ENCODE data around the gene NFKB1. TPM values are rescaled to one million over a fixed set of nuclear protein-coding genes. Genes with fewer than 3 reads are reported as not detected.

The NFKB1 gene
- total RNA-seq, 4 donors from 2014 or later = 20.0 to 27.2 (median 22.7) TPM

DNA sequence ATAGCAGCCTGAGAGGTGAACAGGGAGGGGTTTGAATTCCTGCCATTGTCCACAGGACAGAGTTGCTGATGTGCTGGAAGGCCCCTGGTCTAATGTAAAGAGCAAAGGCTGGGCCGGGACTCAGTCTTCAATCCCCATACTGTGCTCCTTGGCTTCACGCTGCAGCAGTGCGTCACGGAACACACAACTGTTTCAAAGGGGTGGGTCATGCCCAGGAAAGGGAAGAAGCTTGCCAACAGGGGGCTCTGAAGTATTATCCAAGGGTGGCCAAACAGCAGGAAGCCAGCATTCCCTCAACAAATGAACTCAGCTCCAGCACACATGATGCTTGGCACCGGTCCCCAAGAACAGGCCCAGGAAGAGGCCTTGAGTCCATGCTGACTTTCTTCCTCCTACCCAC is 122.5 kb downstream of the NFKB1 start:
- DNase-seq (no peak), ATAC-seq (no peak)
- Histone ChIP-seq H3K4me3 (no peak overlapping the region), H3K9me3 (no peaks in the 10 kb centered on the region), H3K36me3 (no peaks in the 10 kb centered on the region), H3K27ac (no peak overlapping the region), H3K27me3 (no peaks in the 10 kb centered on the region), H3K4me1 (peaks cover 0 to 4% of the 10 kb centered on the region in 2 donors)
- in situ Hi-C loops (cut with MboI; ENCODE audit: low sequenced_read_pairs in 4 of 4) (loop anchor here (5.0 to 25.0 kb wide), 5 partner anchors 179 to 481 kb away; partner anchors contain the start of gene BDH2 (in 2 of the 4)), intact Hi-C loops (cut with DNase I; ENCODE audit: low total_unique reads) (loop anchor here (10.0 kb wide), 2 partner anchors 179 to 241 kb away; partner anchors contain the start of gene CISD2)
- TF ChIP-seq, protein P1, sequence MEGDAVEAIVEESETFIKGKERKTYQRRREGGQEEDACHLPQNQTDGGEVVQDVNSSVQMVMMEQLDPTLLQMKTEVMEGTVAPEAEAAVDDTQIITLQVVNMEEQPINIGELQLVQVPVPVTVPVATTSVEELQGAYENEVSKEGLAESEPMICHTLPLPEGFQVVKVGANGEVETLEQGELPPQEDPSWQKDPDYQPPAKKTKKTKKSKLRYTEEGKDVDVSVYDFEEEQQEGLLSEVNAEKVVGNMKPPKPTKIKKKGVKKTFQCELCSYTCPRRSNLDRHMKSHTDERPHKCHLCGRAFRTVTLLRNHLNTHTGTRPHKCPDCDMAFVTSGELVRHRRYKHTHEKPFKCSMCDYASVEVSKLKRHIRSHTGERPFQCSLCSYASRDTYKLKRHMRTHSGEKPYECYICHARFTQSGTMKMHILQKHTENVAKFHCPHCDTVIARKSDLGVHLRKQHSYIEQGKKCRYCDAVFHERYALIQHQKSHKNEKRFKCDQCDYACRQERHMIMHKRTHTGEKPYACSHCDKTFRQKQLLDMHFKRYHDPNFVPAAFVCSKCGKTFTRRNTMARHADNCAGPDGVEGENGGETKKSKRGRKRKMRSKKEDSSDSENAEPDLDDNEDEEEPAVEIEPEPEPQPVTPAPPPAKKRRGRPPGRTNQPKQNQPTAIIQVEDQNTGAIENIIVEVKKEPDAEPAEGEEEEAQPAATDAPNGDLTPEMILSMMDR (IDR thresholded peaks at IDR 0.05 in 4 of 5, conservative IDR thresholded peaks at IDR 0.05 in 1 of 5) = no peak
- TF ChIP-seq POLR2A (IDR thresholded peaks at IDR 0.05) = no peak

DNA sequence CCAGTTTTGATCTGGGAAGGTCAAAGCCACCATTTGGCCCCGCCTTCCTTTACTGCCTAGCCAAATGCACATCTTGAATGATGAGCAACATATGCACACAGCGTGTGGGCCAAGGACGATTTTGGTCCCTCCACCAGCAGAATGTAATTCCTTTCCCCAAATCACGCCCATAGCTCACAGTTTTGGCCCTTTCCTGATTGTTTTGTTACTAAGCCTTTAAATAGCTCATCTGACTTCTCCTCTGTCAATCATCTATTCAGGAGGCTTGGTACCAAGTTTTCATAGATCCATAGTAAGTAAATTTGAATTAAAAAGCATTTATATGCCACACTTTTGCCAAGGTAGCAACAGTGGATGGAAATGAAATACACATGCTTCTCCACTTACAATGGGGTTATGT is 123.3 kb downstream of the NFKB1 start:
- no peak for ATAC-seq
- intact Hi-C loops (cut with DNase I; ENCODE audit: low total_unique reads) = loop anchor here (10.0 kb wide), 2 partner anchors 180 to 240 kb away; partner anchors contain the start of gene CISD2
- Histone ChIP-seq H3K36me3 (no peaks in the 10 kb centered on the region), H3K4me1 (peaks cover 0 to 4% of the 10 kb centered on the region in 2 donors), H3K4me3 (no peak overlapping the region), H3K27me3 (no peaks in the 10 kb centered on the region), H3K9me3 (no peaks in the 10 kb centered on the region), H3K27ac (no peak overlapping the region)
- no peak for TF ChIP-seq POLR2A (IDR thresholded peaks at IDR 0.05)
- TF ChIP-seq, protein P1 (IDR thresholded peaks at IDR 0.05 in 4 of 5, conservative IDR thresholded peaks at IDR 0.05 in 1 of 5) = no peak
- no peak for DNase-seq
- in situ Hi-C loops (cut with MboI; ENCODE audit: low sequenced_read_pairs in 4 of 4) = loop anchor here (5.0 to 25.0 kb wide), 5 partner anchors 180 to 480 kb away; partner anchors contain the start of gene BDH2 (in 2 of the 4)

DNA sequence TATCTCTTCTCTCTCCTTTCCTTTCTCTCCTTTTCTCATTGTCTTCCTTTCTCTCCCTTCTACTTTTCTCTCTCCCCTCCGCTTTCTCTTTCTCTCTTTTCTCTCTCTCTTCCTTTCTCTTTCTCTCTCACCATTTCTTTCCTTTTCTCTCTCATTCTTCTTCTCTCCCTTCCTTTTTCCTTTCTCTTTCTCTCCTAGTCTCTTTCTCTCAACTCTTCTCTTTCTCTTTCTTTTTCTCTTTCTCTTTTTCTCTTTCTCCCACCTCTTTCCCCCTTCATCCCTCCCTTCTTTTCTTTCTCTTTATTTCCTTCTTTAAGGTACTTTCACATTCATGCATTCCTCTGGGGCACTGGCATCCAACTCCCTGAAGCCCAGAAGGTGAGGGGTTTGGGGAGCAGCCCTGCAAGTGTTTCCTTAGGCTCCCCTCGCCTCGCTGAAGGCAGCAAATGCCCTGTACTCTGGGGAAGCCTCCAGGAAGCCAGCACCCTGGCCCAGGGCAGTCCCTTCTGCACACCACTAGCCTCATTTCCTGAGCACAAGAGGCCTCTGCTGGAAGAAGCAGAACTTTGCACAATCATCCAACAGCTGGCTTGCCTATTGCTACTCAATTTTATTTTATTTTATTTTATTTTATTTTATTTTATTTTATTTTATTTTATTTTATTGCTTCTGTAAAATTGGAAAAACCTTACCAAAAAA is 124.2 kb downstream of the NFKB1 start:
- TF ChIP-seq, protein P1 (IDR thresholded peaks at IDR 0.05 in 4 of 5, conservative IDR thresholded peaks at IDR 0.05 in 1 of 5) = no peak
- TF ChIP-seq POLR2A (IDR thresholded peaks at IDR 0.05) = no peak
- H3K4me1 ChIP-seq = peaks cover 0 to 4% of the 10 kb centered on the region in 2 donors
- in situ Hi-C loops (cut with MboI; ENCODE audit: low sequenced_read_pairs in 4 of 4) = loop anchor here (10.0 kb wide), 3 partner anchors 181 to 479 kb away; partner anchors contain the start of gene BDH2 (in 2 of the 4)
- H3K27ac ChIP-seq = no peak overlapping the region
- no peaks in the 10 kb centered on the region for H3K36me3 ChIP-seq
- no peaks in the 10 kb centered on the region for H3K27me3 ChIP-seq
- no peak overlapping the region for H3K4me3 ChIP-seq
- H3K9me3 ChIP-seq = no peaks in the 10 kb centered on the region
- no peak for ATAC-seq
- no peak for DNase-seq
- intact Hi-C loops (cut with DNase I; ENCODE audit: low total_unique reads) = loop anchor here (10.0 kb wide), 2 partner anchors 181 to 239 kb away; partner anchors contain the start of gene CISD2

DNA sequence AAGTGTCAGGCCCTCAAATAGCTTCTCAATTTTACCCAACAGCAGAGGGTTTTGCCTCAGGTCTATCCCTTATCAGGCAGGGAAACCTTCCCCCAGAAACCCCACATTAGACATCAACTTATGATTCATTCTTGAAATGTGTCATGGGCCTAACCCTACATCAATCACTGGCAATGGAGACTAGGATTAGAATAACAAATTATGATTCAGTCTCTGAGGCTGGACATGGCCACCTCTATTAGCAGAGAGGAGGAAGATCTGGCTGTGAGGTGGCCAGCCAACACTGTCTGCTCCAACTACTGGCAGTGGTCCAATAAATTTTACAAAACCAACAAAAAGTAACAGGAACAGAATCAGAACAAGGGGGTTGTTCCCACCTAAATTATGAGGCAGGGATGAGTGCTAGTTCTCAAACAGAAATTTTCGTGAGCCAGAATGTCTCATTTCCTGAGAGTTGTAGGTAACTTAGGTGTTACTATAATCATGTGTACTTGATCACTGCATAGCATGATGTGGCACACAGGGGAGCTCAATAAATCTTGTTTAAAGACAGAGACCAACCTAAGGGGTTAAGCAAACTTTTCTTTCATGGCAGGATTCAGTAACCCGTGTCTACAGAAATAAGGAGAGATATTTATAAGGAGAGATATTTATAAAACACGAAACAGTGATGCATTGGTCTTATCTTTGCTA is 126.8 kb downstream of the NFKB1 start:
- in situ Hi-C loops (cut with MboI; ENCODE audit: low sequenced_read_pairs in 4 of 4) = loop anchor here (10.0 kb wide), 3 partner anchors 183 to 477 kb away; partner anchors contain the start of gene BDH2 (in 2 of the 4)
- no peak for ATAC-seq

More for the DNA sequence above, 126.8 kb downstream of the NFKB1 start:
- Histone ChIP-seq H3K27me3 (no peaks in the 10 kb centered on the region), H3K4me3 (no peak overlapping the region), H3K9me3 (no peaks in the 10 kb centered on the region), H3K27ac (no peak overlapping the region), H3K4me1 (peaks cover 0 to 4% of the 10 kb centered on the region in 2 donors), H3K36me3 (peaks cover 0 to 9% of the 10 kb centered on the region in 2 donors)
- no peak for DNase-seq
- TF ChIP-seq POLR2A (IDR thresholded peaks at IDR 0.05) = no peak
- TF ChIP-seq, protein P1 (IDR thresholded peaks at IDR 0.05 in 4 of 5, conservative IDR thresholded peaks at IDR 0.05 in 1 of 5) = no peak
- intact Hi-C loops (cut with DNase I; ENCODE audit: low total_unique reads) = loop anchor here (10.0 kb wide), 2 partner anchors 183 to 237 kb away; partner anchors contain the start of gene CISD2
